Renal cortex interstitium (tissue), 11 donors: ENCODE measurements around the gene CHST3. TPM values are rescaled to one million over a fixed set of nuclear protein-coding genes. Genes with fewer than 3 reads are reported as not detected.
"Not testable (repeated sequence)": the region's sequence is repeated elsewhere in the genome, so short reads cannot be mapped to it uniquely, and the experiment has no call there.

ENCODE experiments used
- DNase-seq, 11 donors: peaks; one replicate each; pipeline ENCODE4 v3.0.0-alpha.2; 2013; ENCODE audit warnings: low read depth in 9 of 11, low spot score in 4 of 11; ENCODE audit errors: extremely low read depth in 1 of 11
- polyA plus RNA-seq, 3 donors: library from polyadenylated mRNA; unstranded; fragments of 120-200 nt; gene quantifications; one replicate each; pipeline ENCODE4 v1.2.1, GENCODE V29; 2013; ENCODE audit not compliant: insufficient read length in 3 of 3

CHST3 gene
- polyA plus RNA-seq, 3 donors = 14.1 to 19.4 (median 16.2) TPM

GRCh38 chr10:71968553-71969474, 4.6 kb downstream of the CHST3 start:
- no peak for DNase-seq

- DNase-seq = no peak
Measured at GRCh38 chr10:71969929-71970328, 5.7 kb downstream of the CHST3 start.

GRCh38 chr10:71970331-71970730, 6.1 kb downstream of the CHST3 start:
- no peak for DNase-seq

- DNase-seq = no peak
Measured at GRCh38 chr10:71970869-71971268, 6.7 kb downstream of the CHST3 start.

- no peak for DNase-seq
Measured at GRCh38 chr10:71971311-71971731, 7.1 kb downstream of the CHST3 start.

- no peak for DNase-seq
Measured at GRCh38 chr10:71971769-71972555, 7.8 kb downstream of the CHST3 start.

GRCh38 chr10:71972746-71973695, 8.8 kb downstream of the CHST3 start:
- DNase-seq = no peak

GRCh38 chr10:71973777-71974488, 9.7 kb downstream of the CHST3 start:
- no peak for DNase-seq

GRCh38 chr10:71974489-71975021, 10.4 kb downstream of the CHST3 start:
- no peak for DNase-seq

- no peak for DNase-seq
Measured at GRCh38 chr10:71975087-71975870, 11.1 kb downstream of the CHST3 start.

- DNase-seq = no peak
Measured at GRCh38 chr10:71975871-71976725, 11.9 kb downstream of the CHST3 start.

GRCh38 chr10:71977614-71977903, 13.4 kb downstream of the CHST3 start:
- not testable (repeated sequence) for DNase-seq

GRCh38 chr10:71978476-71978875, 14.3 kb downstream of the CHST3 start:
- no peak for DNase-seq

- DNase-seq = no peak
Measured at GRCh38 chr10:71978988-71979691, 14.9 kb downstream of the CHST3 start.

- DNase-seq = no peak
Measured at GRCh38 chr10:71979692-71980062, 15.5 kb downstream of the CHST3 start.
